GM12878 (cell line): ENCODE data around the gene PDZD8. TPM values are rescaled to one million over a fixed set of nuclear protein-coding genes. Genes with fewer than 3 reads are reported as not detected.

ENCODE experiments used
- ATAC-seq: fragments of 200-7000 bp; cut with Tn5 transposase; 3 replicates; pipeline ENCODE4 v1.9.1; 2020; ENCODE audit warnings: mild to moderate bottlenecking, moderate library complexity
- BruUV-seq: library from RNA; stranded (reverse); fragments of 400-500 nt; replicated peaks from 2 replicates; lab custom pipeline; 2021; lab: Mats Ljungman, UMichigan
- CTCF ChIA-PET: fragments of 300-600 bp; sonication (Branson Sonifier 250); formaldehyde crosslinking; extraction: SDS; loops from one replicate; lab custom pipeline; 2021; ENCODE audit warnings: inconsistent platforms; lab: Yijun Ruan, JAX
- POLR2A ChIA-PET: fragments of 350-600 bp; formaldehyde crosslinking; extraction: SDS; loops from one replicate; lab custom pipeline; 2021; ENCODE audit warnings: inconsistent platforms; lab: Charles Lee
- RAD21 ChIA-PET: fragments of 300-600 bp; sonication (Branson Sonifier 250); formaldehyde crosslinking; loops from one replicate; lab custom pipeline; 2023; ENCODE audit warnings: antibody characterized with exemption; ENCODE audit not compliant: unreplicated experiment; lab: Charles Lee
- SMC1A ChIA-PET: fragments of 300-600 bp; sonication (Branson Sonifier 250); formaldehyde crosslinking; loops from one replicate; lab custom pipeline; 2023; ENCODE audit not compliant: unreplicated experiment, uncharacterized antibody; lab: Charles Lee
- DNase-seq: peaks from one replicate; pipeline ENCODE4 v3.0.0-alpha.2; 2011; ENCODE audit warnings: low read depth, low spot score
- FAIRE-seq: peaks from 3 replicates; lab custom pipeline; 2011; peaks lifted over from hg19 to GRCh38; lab: Jason Lieb, UNC
- H2AFZ ChIP-seq: 2 replicates; pipeline ENCODE4 v1.6.0; 2011; ENCODE audit warnings: low read depth, low read length, control low read depth; ENCODE audit not compliant: control insufficient read depth
- H3K27ac ChIP-seq: 2 replicates; pipeline ENCODE4 v1.5.1; 2011; ENCODE audit warnings: control low read depth; ENCODE audit not compliant: control insufficient read depth, insufficient read depth
- H3K27me3 ChIP-seq, 2 experiments: replicated peaks in 1 of 2; 2 replicates each; pipeline versions ENCODE4 v1.6.0 to v1.6.1; 2011; ENCODE audit warnings: low read length in 1 of 2; ENCODE audit not compliant: control insufficient read depth in 2 of 2, insufficient read depth in 2 of 2
- H3K36me3 ChIP-seq, 2 experiments: 2 replicates each; pipeline ENCODE4 v1.5.1; 2011; ENCODE audit warnings: low read length in 1 of 2; ENCODE audit not compliant: control insufficient read depth in 2 of 2, insufficient read depth in 2 of 2
- H3K4me1 ChIP-seq: 2 replicates; pipeline ENCODE4 v1.6.1; 2011; ENCODE audit warnings: mild to moderate bottlenecking, low read length, moderate library complexity, mixed read lengths; ENCODE audit not compliant: control insufficient read depth, insufficient read depth
- H3K4me2 ChIP-seq: 2 replicates; pipeline ENCODE4 v1.6.0; 2011; ENCODE audit warnings: control low read depth; ENCODE audit not compliant: control insufficient read depth, insufficient read depth
- H3K4me3 ChIP-seq: fragments of 200-600 bp; sonication (generic); 2 replicates; pipeline ENCODE4 v1.5.1; 2016
- H3K79me2 ChIP-seq: 2 replicates; pipeline ENCODE4 v1.6.0; 2011; ENCODE audit warnings: low read length; ENCODE audit not compliant: control insufficient read depth, insufficient read depth
- H3K9ac ChIP-seq: 2 replicates; pipeline ENCODE4 v1.8.0; 2011; ENCODE audit warnings: low read length, control low read depth, mixed read lengths; ENCODE audit not compliant: control insufficient read depth, insufficient read depth
- H3K9me3 ChIP-seq: replicated peaks from 3 replicates; pipeline ENCODE4 v1.5.1; 2011; ENCODE audit warnings: mild to moderate bottlenecking, low read length; ENCODE audit not compliant: control insufficient read depth, insufficient read depth
- H4K20me1 ChIP-seq: 2 replicates; pipeline ENCODE4 v1.6.0; 2011; ENCODE audit not compliant: control insufficient read depth, insufficient read depth
- EZH2 ChIP-seq: IDR thresholded peaks from 2 replicates; pipeline ENCODE4 v1.6.1; 2012; ENCODE audit warnings: low read depth, mild to moderate bottlenecking, control low read depth, inconsistent platforms, low read length, borderline replicate concordance; ENCODE audit not compliant: control insufficient read depth
- ZBTB4 ChIP-seq: fragments of 450-650 bp; formaldehyde crosslinking; IDR thresholded peaks from 2 replicates; pipeline ENCODE4 v1.4.0; 2022; ENCODE audit warnings: mild to moderate bottlenecking, moderate library complexity
- ZNF274 ChIP-seq: IDR thresholded peaks from one replicate; pipeline ENCODE4 v1.8.0; 2011; ENCODE audit not compliant: insufficient read length, insufficient read depth
- WGBS: methylation state at CpG from one replicate; pipeline ENCODE4 v1.1.6; 2016; ENCODE audit warnings: low lambda C conversion rate; ENCODE audit not compliant: insufficient replicate concordance, insufficient coverage; ENCODE audit errors: missing lambda C conversion rate; 5-methylcytosine and 5-hydroxymethylcytosine counted together
- in situ Hi-C: fragments of 300-500 bp; cut with MboI; formaldehyde crosslinking; loops from 9 replicates; pipeline ENCODE4 v1.14.3; 2018; ENCODE audit warnings: mixed read lengths
- intact Hi-C: fragments of 100-400 bp; cut with micrococcal nuclease; formaldehyde crosslinking; loops from one replicate; pipeline ENCODE4 v1.14.2; 2022; ENCODE audit not compliant: unreplicated experiment
- polyA plus RNA-seq, 11 experiments: library from polyadenylated mRNA; depleted of rRNA in 4 of 11; unstranded in 6 of 11; stranded (reverse) in 5 of 11; fragments of >200 nt; fragmentation: Nextera tagmentation in 4 of 11; fragmentation: Illumina TruSeq in 1 of 11; extraction: Ambion mirVana in 4 of 11; extraction: Trizol in 1 of 11; gene quantifications; 1 replicate in 1 of 11; 2 replicates in 10 of 11; pipeline versions ENCODE4 v1.2.1 to v1.2.3, GENCODE V29; 2011 to 2016; ENCODE audit warnings: inconsistent platforms in 2 of 11, missing spikeins in 2 of 11, low read depth in 1 of 11
- total RNA-seq, 4 experiments: library from RNA; depleted of rRNA in 3 of 4; stranded (reverse); fragments of >200 nt in 3 of 4; fragmentation: Illumina TruSeq in 1 of 4; extraction: Trizol in 1 of 4; gene quantifications; 2 replicates each; pipeline versions ENCODE4 v1.2.1 to v1.2.3, GENCODE V29; 2013 to 2021

The PDZD8 gene
- total and polyA plus RNA-seq, 10 of the 15 experiments (the other 5 are each of a cell fraction or from before 2014, with no cell fraction given): 2.0 to 21.2 (median 6.7) TPM

- ChIA-PET RAD21 (no interaction called here), CTCF (interaction anchor here (1.0 to 1.9 kb wide), 3 partner anchors 10 to 61 kb away, joined by 3 to 5 read pairs (median 4); no protein-coding TSS in a partner anchor)
- WGBS: 98% methylated on average over 2 of the region's 2 CpGs
Measured at GRCh38 chr10:117277675-117278074, 97.6 kb downstream of the PDZD8 start.

More at GRCh38 chr10:117277675-117278074, 97.6 kb downstream of the PDZD8 start:
- in situ Hi-C loops (no loop called here), intact Hi-C loops (no loop called here)
- SMC1A ChIA-PET: interaction anchor here (1.0 kb wide), 1 partner anchor 41 kb away, joined by 3 read pairs; no protein-coding TSS in a partner anchor
- H2AFZ ChIP-seq: no peak overlapping the region
- no peaks in the 10 kb centered on the region for H3K4me1 ChIP-seq
- POLR2A ChIA-PET: no interaction called here
- H3K27ac ChIP-seq: no peak overlapping the region
- no peaks in the 10 kb centered on the region for H4K20me1 ChIP-seq
- TF ChIP-seq ZNF274: no peak
- TF ChIP-seq EZH2: no peak
- no peak for TF ChIP-seq ZBTB4 (CRISPR knock-in tag)
- no TSS peak for BruUV-seq
- FAIRE-seq: peak; percentile 38
- no peaks in the 10 kb centered on the region for H3K79me2 ChIP-seq
- H3K4me3 ChIP-seq: no peak overlapping the region
- no peak overlapping the region for H3K9ac ChIP-seq
- no peaks in the 10 kb centered on the region for H3K36me3 ChIP-seq
- no peak for DNase-seq
- no peaks in the 10 kb centered on the region for H3K9me3 ChIP-seq
- ATAC-seq: no peak
- no peak overlapping the region for H3K4me2 ChIP-seq
- H3K27me3 ChIP-seq: no peaks in the 10 kb centered on the region
